Nephron (organoid): ENCODE results near the gene TYW5.
A peak's percentile ranks its signal among the peaks of the same experiment; 100 is the strongest.

Experiments
- H3K27ac Mint-ChIP-seq, 3 experiments: 2 replicates each; pipeline ENCODE4 v1.8.0; 2020; ENCODE audit warnings: mixed read lengths in 3 of 3, mild to moderate bottlenecking in 2 of 3, moderate library complexity in 1 of 3
- H3K27me3 Mint-ChIP-seq: 2 replicates; pipeline ENCODE4 v1.8.0; 2021; ENCODE audit warnings: low read depth, mild to moderate bottlenecking, moderate library complexity, mixed read lengths
- H3K36me3 Mint-ChIP-seq: 2 replicates; pipeline ENCODE4 v1.8.0; 2020; ENCODE audit warnings: low read depth, mixed read lengths
- H3K4me1 Mint-ChIP-seq: 2 replicates; pipeline ENCODE4 v1.8.0; 2020; ENCODE audit warnings: mixed read lengths
- H3K4me3 Mint-ChIP-seq, 3 experiments: 2 replicates each; pipeline ENCODE4 v1.8.0; 2020; ENCODE audit warnings: mild to moderate bottlenecking in 3 of 3, mixed read lengths in 3 of 3, moderate library complexity in 2 of 3
- H3K9me3 Mint-ChIP-seq: 2 replicates; pipeline ENCODE4 v1.8.0; 2020; ENCODE audit warnings: mixed read lengths
- CTCF ChIP-seq, 3 experiments: fragments of 200-600 bp; sonication (generic); IDR thresholded peaks; one replicate each; pipeline ENCODE4 v1.5.0; 2021; ENCODE audit warnings: antibody characterized with exemption in 3 of 3; ENCODE audit not compliant: unreplicated experiment in 3 of 3

Gene TYW5

GRCh38 chr2:199943373-199943772 lies 11.9 kb downstream of the TYW5 start:
- TF ChIP-seq CTCF (IDR thresholded peaks at IDR 0.05; ENCODE audit: unreplicated experiment in 3 of 3) = no peak
- Mint-ChIP-seq H3K4me1 (no peaks in the 10 kb centered on the region), H3K4me3 (no peak overlapping the region), H3K27ac (no peak overlapping the region), H3K9me3 (no peaks in the 10 kb centered on the region), H3K36me3 (peaks cover 51% of the 10 kb centered on the region), H3K27me3 (no peaks in the 10 kb centered on the region)

DNA sequence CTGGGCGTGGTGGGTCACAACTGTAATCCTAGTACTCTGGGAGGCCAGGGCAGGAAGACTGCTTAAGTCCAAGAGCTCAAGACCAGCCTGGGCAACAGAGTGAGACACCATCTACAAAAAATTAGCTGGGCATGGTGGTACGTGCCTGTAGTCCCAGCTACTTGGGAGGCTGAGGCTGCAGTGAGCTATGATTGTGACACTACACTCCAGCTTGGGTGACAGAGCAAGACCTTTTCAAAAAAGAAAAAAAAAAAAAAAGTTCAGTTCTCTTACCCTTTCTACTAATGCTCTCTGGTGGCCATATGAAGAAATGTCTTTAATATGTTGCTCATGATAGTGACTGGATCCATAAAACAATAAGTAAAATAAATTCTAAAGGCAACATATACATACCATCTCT lies 14.9 kb downstream of the TYW5 start:
- H3K9me3 Mint-ChIP-seq = no peaks in the 10 kb centered on the region
- no peaks in the 10 kb centered on the region for H3K4me1 Mint-ChIP-seq
- peak in 1 of 3 experiments; percentile 46 for TF ChIP-seq CTCF (IDR thresholded peaks at IDR 0.05; ENCODE audit: unreplicated experiment in 3 of 3)
- no peak overlapping the region for H3K4me3 Mint-ChIP-seq
- peaks cover 47% of the 10 kb centered on the region for H3K36me3 Mint-ChIP-seq
- no peaks in the 10 kb centered on the region for H3K27me3 Mint-ChIP-seq
- no peak overlapping the region for H3K27ac Mint-ChIP-seq

GRCh38 chr2:199936554-199936953 lies 18.7 kb downstream of the TYW5 start:
- H3K36me3 Mint-ChIP-seq = peaks cover 41% of the 10 kb centered on the region
- no peak for TF ChIP-seq CTCF (IDR thresholded peaks at IDR 0.05; ENCODE audit: unreplicated experiment in 3 of 3)
- H3K27me3 Mint-ChIP-seq = no peaks in the 10 kb centered on the region
- H3K27ac Mint-ChIP-seq = peak overlapping the region; percentile 70 to 88 (median 72)
- H3K4me3 Mint-ChIP-seq = peak overlapping the region in 2 of 3 experiments; percentile 3 to 31
- H3K4me1 Mint-ChIP-seq = no peaks in the 10 kb centered on the region
- H3K9me3 Mint-ChIP-seq = no peaks in the 10 kb centered on the region

- H3K9me3 Mint-ChIP-seq = no peaks in the 10 kb centered on the region
- H3K4me1 Mint-ChIP-seq = no peaks in the 10 kb centered on the region
- no peak overlapping the region for H3K4me3 Mint-ChIP-seq
- peaks cover 52% of the 10 kb centered on the region for H3K36me3 Mint-ChIP-seq
- TF ChIP-seq CTCF (IDR thresholded peaks at IDR 0.05; ENCODE audit: unreplicated experiment in 3 of 3) = no peak
- no peak overlapping the region for H3K27ac Mint-ChIP-seq
- H3K27me3 Mint-ChIP-seq = no peaks in the 10 kb centered on the region
These were observed 21.8 kb downstream of the TYW5 start for GRCh38 chr2:199933466-199933865.

DNA sequence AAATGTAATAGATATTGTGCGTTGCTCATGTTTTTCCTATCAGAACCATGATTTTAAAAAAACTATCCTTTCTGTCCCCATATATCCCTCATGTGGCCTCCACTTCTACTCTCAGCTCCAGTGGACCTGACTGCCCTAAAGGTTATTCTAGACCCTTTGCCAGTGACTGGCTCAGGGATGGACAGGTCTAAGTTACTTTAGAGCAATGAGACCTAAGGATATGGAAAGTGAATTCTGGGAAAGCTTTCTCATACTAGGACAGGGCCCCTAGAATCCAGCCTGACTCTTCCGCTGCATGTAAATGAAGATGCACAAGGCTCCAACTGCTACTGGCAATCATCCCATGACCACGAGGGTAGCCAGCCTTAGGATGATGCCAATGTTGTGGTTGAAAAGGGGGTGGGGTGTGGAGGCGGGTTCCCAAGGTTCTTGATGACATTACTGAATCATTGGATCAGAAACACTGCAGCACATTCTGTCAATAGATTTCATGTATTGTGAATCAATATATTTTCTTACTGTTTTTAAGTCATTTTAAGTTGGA lies 22.9 kb downstream of the TYW5 start:
- TF ChIP-seq CTCF (IDR thresholded peaks at IDR 0.05; ENCODE audit: unreplicated experiment in 3 of 3) = no peak
- no peaks in the 10 kb centered on the region for H3K4me1 Mint-ChIP-seq
- no peaks in the 10 kb centered on the region for H3K9me3 Mint-ChIP-seq
- peaks cover 49% of the 10 kb centered on the region for H3K36me3 Mint-ChIP-seq
- no peak overlapping the region for H3K27ac Mint-ChIP-seq
- no peaks in the 10 kb centered on the region for H3K27me3 Mint-ChIP-seq
- no peak overlapping the region for H3K4me3 Mint-ChIP-seq

DNA sequence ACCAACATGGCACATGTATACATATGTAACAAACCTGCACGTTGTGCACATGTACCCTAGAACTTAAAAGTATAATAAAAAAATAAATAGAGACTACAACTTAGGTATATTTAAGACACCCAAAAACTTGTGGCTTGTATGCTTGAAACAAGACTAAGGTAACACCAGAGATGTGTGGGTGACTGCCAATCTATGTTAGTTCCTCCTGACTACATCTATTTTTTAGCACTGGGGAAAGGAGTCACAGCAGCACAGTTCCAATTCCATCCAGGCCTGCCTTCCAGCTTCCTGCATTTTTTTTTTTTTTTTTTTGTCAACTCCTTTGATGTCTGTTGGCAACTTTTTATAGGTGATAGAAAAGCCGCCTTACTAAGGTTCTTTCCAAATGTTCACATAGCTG lies 26.0 kb downstream of the TYW5 start:
- Mint-ChIP-seq H3K27me3 (no peaks in the 10 kb centered on the region), H3K27ac (no peak overlapping the region), H3K36me3 (peaks cover 48% of the 10 kb centered on the region), H3K4me1 (peaks cover 6% of the 10 kb centered on the region), H3K4me3 (no peak overlapping the region), H3K9me3 (no peaks in the 10 kb centered on the region)
- TF ChIP-seq CTCF (IDR thresholded peaks at IDR 0.05; ENCODE audit: unreplicated experiment in 3 of 3) = no peak
